Transverse colon (tissue), 4 donors: Measurements from ENCODE around the gene KLK6.

Source experiments
- CTCF ChIP-seq, 5 experiments: fragments of 200-600 bp in 3 of 5; fragments of 450-650 bp in 2 of 5; sonication (generic) in 3 of 5; IDR thresholded peaks; 1 replicate in 2 of 5; 2 replicates in 3 of 5; pipeline ENCODE4 v1.5.1; 2016 to 2017; ENCODE audit warnings: antibody characterized with exemption in 5 of 5, inconsistent platforms in 3 of 5, mild to moderate bottlenecking in 2 of 5, moderate library complexity in 1 of 5
- EP300 ChIP-seq: sonication (generic); formaldehyde crosslinking; IDR thresholded peaks from one replicate; pipeline ENCODE4 v1.6.1; 2017; ENCODE audit warnings: antibody characterized with exemption, low read depth
- POLR2A ChIP-seq: fragments of 450-650 bp; IDR thresholded peaks from one replicate; pipeline ENCODE4 v1.6.1; 2016; ENCODE audit warnings: antibody characterized with exemption, mild to moderate bottlenecking, moderate library complexity
- POLR2AphosphoS5 ChIP-seq, 3 donors: sonication (generic); formaldehyde crosslinking; IDR thresholded peaks; one replicate each; pipeline ENCODE4 v1.6.1; 2016; ENCODE audit warnings: antibody characterized with exemption in 3 of 3

GRCh38 chr19:50931023-50931422, 38.4 kb downstream of the KLK6 start:
- TF ChIP-seq CTCF (IDR thresholded peaks at IDR 0.05) (no peak), POLR2A (no peak), EP300 (no peak), POLR2AphosphoS5 (IDR thresholded peaks at IDR 0.05) (no peak)
